Peyer's patch (tissue), 4 donors: ENCODE results near the gene SPI1.

Experiments used
- CTCF ChIP-seq, 6 experiments: fragments of 450-650 bp in 4 of 6; fragments of 200-600 bp in 2 of 6; sonication (generic) in 1 of 6; IDR thresholded peaks; one replicate each; pipeline ENCODE4 v1.5.1; 2017 to 2019; ENCODE audit warnings: antibody characterized with exemption in 6 of 6, mild to moderate bottlenecking in 3 of 6, moderate library complexity in 1 of 6
- POLR2A ChIP-seq, 2 donors: fragments of 450-650 bp; IDR thresholded peaks; one replicate each; pipeline ENCODE4 v1.5.1; 2017; ENCODE audit warnings: antibody characterized with exemption in 2 of 2, mild to moderate bottlenecking in 2 of 2, moderate library complexity in 2 of 2

GRCh38 chr11:47317064-47317828 lies 61.1 kb downstream of the SPI1 start:
- TF ChIP-seq CTCF (IDR thresholded peaks at IDR 0.05), result no peak
- no peak for TF ChIP-seq POLR2A (IDR thresholded peaks at IDR 0.05)
